ENCODE measurements around the gene RASGRP2. TPM values are rescaled to one million over a fixed set of nuclear protein-coding genes. Genes with fewer than 3 reads are reported as not detected.
A peak's percentile ranks its signal among the peaks of the same experiment; 100 is the strongest.

RASGRP2 gene
- total and polyA plus RNA-seq, 7 experiments from 2014 or later, result 197 to 697 (median 577) TPM

DNA sequence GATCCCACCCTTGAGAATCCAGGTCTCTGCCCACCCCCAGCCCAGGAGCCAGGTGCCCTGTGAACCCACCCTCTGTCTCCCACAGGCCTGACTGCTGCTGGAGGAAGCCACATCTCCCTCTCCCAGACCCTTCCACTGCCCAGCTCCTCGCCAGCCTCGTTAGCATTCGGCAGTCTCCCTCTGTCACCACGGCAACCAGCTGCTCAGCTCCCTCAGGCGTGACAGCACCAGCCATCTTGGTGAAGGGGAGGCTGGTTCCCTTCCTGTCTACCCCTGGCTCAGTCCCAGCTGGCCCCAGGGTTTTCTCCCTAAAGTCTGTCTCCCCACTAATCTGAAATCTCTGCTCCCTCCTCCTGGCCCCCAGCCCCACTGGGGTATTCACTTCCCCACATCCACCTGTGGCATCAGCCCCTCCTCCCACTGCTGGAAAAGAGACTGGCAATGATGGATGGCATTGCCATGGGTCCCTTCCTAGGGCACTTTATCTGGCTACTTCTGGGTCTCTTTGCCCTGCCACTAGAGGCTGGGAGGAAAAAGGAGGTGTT lies 49.0 kb downstream of the RASGRP2 start:
- Mint-ChIP-seq H3K27ac (peak overlapping the region in 1 of 9 donors; percentile 70), H3K4me3 (no peak overlapping the region), H3K9me3 (peaks cover 0 to 1% (median 0%) of the 10 kb centered on the region in 11 donors), H3K27me3 (peaks cover 16 to 55% (median 34%) of the 10 kb centered on the region in 5 donors), H3K36me3 (no peaks in the 10 kb centered on the region), H3K4me1 (peaks cover 5 to 13% (median 10%) of the 10 kb centered on the region in 7 donors)
- ChIA-PET CTCF (interaction anchor here (1.3 kb wide), 1 partner anchor 48 kb away, joined by 3 read pairs; no protein-coding TSS in a partner anchor), POLR2A (no interaction called here)
- Histone ChIP-seq H3K27me3 (ENCODE audit: control insufficient read depth in 2 of 2, insufficient read depth in 2 of 2, low read length in 2 of 2) (peaks cover 2 to 6% of the 10 kb centered on the region in 2 donors), H3K4me1 (ENCODE audit: control insufficient read depth in 2 of 2, insufficient read depth in 2 of 2, low read length in 2 of 2) (no peaks in the 10 kb centered on the region), H3K9me3 (ENCODE audit: control insufficient read depth in 2 of 3, low read length in 3 of 3) (no peaks in the 10 kb centered on the region), H3K27ac (ENCODE audit: low read depth, low read length) (no peak overlapping the region), H3K36me3 (ENCODE audit: control insufficient read depth in 2 of 3, insufficient read depth in 3 of 3, low read length in 3 of 3) (no peaks in the 10 kb centered on the region), H3K4me3 (ENCODE audit: low read length) (no peak overlapping the region)
- DNase-seq (no peak), ATAC-seq (no peak)
- intact Hi-C loops (cut with micrococcal nuclease), result no loop called here

DNA sequence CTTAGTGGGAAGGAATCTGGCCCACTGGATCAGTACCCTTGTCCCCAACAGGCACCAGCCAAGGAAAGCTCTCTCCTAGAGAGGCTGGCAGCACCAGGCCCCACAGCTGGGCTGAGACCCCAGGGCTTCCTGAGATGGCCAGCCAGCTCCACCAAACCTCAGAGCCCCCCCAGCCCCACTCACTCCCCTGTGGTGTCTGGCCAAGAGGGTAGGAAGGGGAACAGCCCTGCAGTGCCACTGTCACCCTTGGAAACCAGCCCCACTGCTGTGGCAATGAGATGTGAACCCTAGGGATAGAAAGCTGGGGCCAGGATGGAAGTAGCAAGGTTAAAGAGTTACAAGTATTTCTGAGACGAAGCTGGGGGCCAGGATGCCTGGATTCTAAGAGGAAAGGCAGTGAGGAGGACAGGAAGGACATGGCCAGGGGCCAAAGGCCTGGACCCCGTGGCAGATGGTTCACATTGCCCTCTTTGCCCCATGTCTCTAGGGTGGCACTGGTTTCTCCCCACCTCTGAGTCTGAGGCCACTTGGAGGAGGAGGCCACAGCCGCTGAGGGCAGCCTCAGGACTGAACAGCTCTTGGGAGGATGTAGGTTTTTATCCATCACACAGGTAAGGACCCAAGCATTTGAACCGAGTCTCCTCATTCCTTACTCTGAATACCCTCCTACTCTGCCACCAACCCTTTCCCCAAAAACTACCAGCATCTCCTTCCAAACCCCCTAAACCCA lies 49.8 kb downstream of the RASGRP2 start:
- ChIA-PET POLR2A (interaction anchor here (0.9 kb wide), 1 partner anchor 151 kb away, joined by 3 read pairs; no protein-coding TSS in a partner anchor), CTCF (interaction anchor here (1.2 to 1.3 kb wide), 2 partner anchors 9 to 49 kb away, joined by 3 read pairs; no protein-coding TSS in a partner anchor)
- H3K9me3 Mint-ChIP-seq, result peaks cover 0 to 1% (median 0%) of the 10 kb centered on the region in 11 donors
- DNase-seq, result no peak
- ATAC-seq, result no peak
- Histone ChIP-seq H3K4me1 (ENCODE audit: control insufficient read depth in 2 of 2, insufficient read depth in 2 of 2, low read length in 2 of 2) (no peaks in the 10 kb centered on the region), H3K36me3 (ENCODE audit: control insufficient read depth in 2 of 3, insufficient read depth in 3 of 3, low read length in 3 of 3) (no peaks in the 10 kb centered on the region), H3K4me3 (ENCODE audit: low read length) (no peak overlapping the region), H3K27me3 (ENCODE audit: control insufficient read depth in 2 of 2, insufficient read depth in 2 of 2, low read length in 2 of 2) (peaks cover 2 to 6% of the 10 kb centered on the region in 2 donors), H3K9me3 (ENCODE audit: control insufficient read depth in 2 of 3, low read length in 3 of 3) (no peaks in the 10 kb centered on the region), H3K27ac (ENCODE audit: low read depth, low read length) (no peak overlapping the region)
- peaks cover 16 to 55% (median 34%) of the 10 kb centered on the region in 5 donors for H3K27me3 Mint-ChIP-seq
- no peaks in the 10 kb centered on the region for H3K36me3 Mint-ChIP-seq
- peak overlapping the region in 1 of 9 donors; percentile 43 for H3K27ac Mint-ChIP-seq
- no peak overlapping the region for H3K4me3 Mint-ChIP-seq
- H3K4me1 Mint-ChIP-seq, result peaks cover 5 to 14% (median 10%) of the 10 kb centered on the region in 7 donors
- intact Hi-C loops (cut with micrococcal nuclease), result no loop called here

- peaks cover 9 to 25% (median 22%) of the 10 kb centered on the region in 7 donors for H3K4me1 Mint-ChIP-seq
- CTCF ChIA-PET, result interaction anchor here (0.5 to 0.7 kb wide), 2 partner anchors 32 to 470 kb away, joined by 3 read pairs; no protein-coding TSS in a partner anchor
- H3K9me3 ChIP-seq (ENCODE audit: control insufficient read depth in 2 of 3, low read length in 3 of 3), result no peaks in the 10 kb centered on the region
- POLR2A ChIA-PET, result interaction anchor here (0.6 to 0.9 kb wide), 2 partner anchors 10 to 152 kb away, joined by 3 read pairs; no protein-coding TSS in a partner anchor
- peaks cover 6 to 7% of the 10 kb centered on the region in 2 donors for H3K4me1 ChIP-seq (ENCODE audit: control insufficient read depth in 2 of 2, insufficient read depth in 2 of 2, low read length in 2 of 2)
- H3K36me3 Mint-ChIP-seq, result no peaks in the 10 kb centered on the region
- ATAC-seq (no peak), DNase-seq (no peak)
- peak overlapping the region in 4 of 9 donors; percentile 36 to 77 (median 57) for H3K27ac Mint-ChIP-seq
- peaks cover 2 to 6% of the 10 kb centered on the region in 2 donors for H3K27me3 ChIP-seq (ENCODE audit: control insufficient read depth in 2 of 2, insufficient read depth in 2 of 2, low read length in 2 of 2)
- intact Hi-C loops (cut with micrococcal nuclease), result no loop called here
- no peak overlapping the region for H3K27ac ChIP-seq (ENCODE audit: low read depth, low read length)
- peaks cover 16 to 57% (median 34%) of the 10 kb centered on the region in 5 donors for H3K27me3 Mint-ChIP-seq
- H3K4me3 Mint-ChIP-seq, result peak overlapping the region in 9 of 10 donors; percentile 15 to 75 (median 58)
- H3K36me3 ChIP-seq (ENCODE audit: control insufficient read depth in 2 of 3, insufficient read depth in 3 of 3, low read length in 3 of 3), result no peaks in the 10 kb centered on the region
- H3K4me3 ChIP-seq (ENCODE audit: low read length), result no peak overlapping the region
- H3K9me3 Mint-ChIP-seq, result peaks cover 0 to 1% (median 0%) of the 10 kb centered on the region in 11 donors
These were observed 51.1 kb downstream of the RASGRP2 start for GRCh38 chr11:64692764-64693331.

GRCh38 chr11:64691543-64691942 lies 52.4 kb downstream of the RASGRP2 start:
- Mint-ChIP-seq H3K4me3 (no peak overlapping the region), H3K27me3 (peaks cover 16 to 53% (median 32%) of the 10 kb centered on the region in 5 donors), H3K27ac (no peak overlapping the region), H3K36me3 (no peaks in the 10 kb centered on the region), H3K4me1 (peaks cover 9 to 29% (median 23%) of the 10 kb centered on the region in 7 donors), H3K9me3 (peaks cover 0 to 1% (median 0%) of the 10 kb centered on the region in 11 donors)
- no peak overlapping the region for H3K4me3 ChIP-seq (ENCODE audit: low read length)
- no peaks in the 10 kb centered on the region for H3K9me3 ChIP-seq (ENCODE audit: control insufficient read depth in 2 of 3, low read length in 3 of 3)
- H3K36me3 ChIP-seq (ENCODE audit: control insufficient read depth in 2 of 3, insufficient read depth in 3 of 3, low read length in 3 of 3), result no peaks in the 10 kb centered on the region
- peaks cover 2 to 6% of the 10 kb centered on the region in 2 donors for H3K27me3 ChIP-seq (ENCODE audit: control insufficient read depth in 2 of 2, insufficient read depth in 2 of 2, low read length in 2 of 2)
- no peak overlapping the region for H3K27ac ChIP-seq (ENCODE audit: low read depth, low read length)
- intact Hi-C loops (cut with micrococcal nuclease), result no loop called here
- ChIA-PET POLR2A (no interaction called here), CTCF (interaction anchor here (0.9 to 1.0 kb wide), 2 partner anchors 42 to 77 kb away, joined by 3 read pairs; no protein-coding TSS in a partner anchor)
- no peak for ATAC-seq
- no peak for DNase-seq
- H3K4me1 ChIP-seq (ENCODE audit: control insufficient read depth in 2 of 2, insufficient read depth in 2 of 2, low read length in 2 of 2), result peaks cover 6 to 7% of the 10 kb centered on the region in 2 donors

DNA sequence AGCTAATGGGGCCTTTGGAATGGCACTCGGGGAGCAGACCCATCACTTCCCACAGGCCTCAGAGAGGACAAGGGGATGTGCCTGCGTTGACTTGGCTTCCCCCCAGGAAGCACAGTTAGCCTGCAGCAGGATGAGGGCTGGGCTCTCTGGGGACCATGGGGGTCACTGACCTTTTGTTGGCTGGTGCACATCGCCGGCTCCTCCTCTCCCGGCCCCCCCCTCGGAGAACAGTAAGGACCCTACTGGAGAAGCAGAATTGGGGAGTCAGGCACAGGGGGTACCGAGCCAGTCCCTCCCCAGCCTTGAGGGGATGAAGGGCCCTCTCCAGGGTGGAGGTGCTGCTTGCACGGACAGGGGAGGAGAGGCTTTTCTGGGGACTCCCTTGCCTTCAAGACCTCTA lies 53.7 kb downstream of the RASGRP2 start:
- H3K9me3 ChIP-seq (ENCODE audit: control insufficient read depth in 2 of 3, low read length in 3 of 3), result no peaks in the 10 kb centered on the region
- H3K4me1 ChIP-seq (ENCODE audit: control insufficient read depth in 2 of 2, insufficient read depth in 2 of 2, low read length in 2 of 2), result peaks cover 6 to 7% of the 10 kb centered on the region in 2 donors
- H3K27ac ChIP-seq (ENCODE audit: low read depth, low read length), result no peak overlapping the region
- no peaks in the 10 kb centered on the region for H3K36me3 ChIP-seq (ENCODE audit: control insufficient read depth in 2 of 3, insufficient read depth in 3 of 3, low read length in 3 of 3)
- H3K27me3 Mint-ChIP-seq, result peaks cover 16 to 47% (median 27%) of the 10 kb centered on the region in 5 donors
- ChIA-PET CTCF (no interaction called here), POLR2A (no interaction called here)
- peaks cover 2 to 6% of the 10 kb centered on the region in 2 donors for H3K27me3 ChIP-seq (ENCODE audit: control insufficient read depth in 2 of 2, insufficient read depth in 2 of 2, low read length in 2 of 2)
- H3K9me3 Mint-ChIP-seq, result peaks cover 0 to 1% (median 0%) of the 10 kb centered on the region in 11 donors
- H3K4me1 Mint-ChIP-seq, result peaks cover 9 to 29% (median 23%) of the 10 kb centered on the region in 7 donors
- DNase-seq (no peak), ATAC-seq (no peak)
- no peaks in the 10 kb centered on the region for H3K36me3 Mint-ChIP-seq
- intact Hi-C loops (cut with micrococcal nuclease), result no loop called here
- no peak overlapping the region for H3K4me3 Mint-ChIP-seq
- no peak overlapping the region for H3K27ac Mint-ChIP-seq
- no peak overlapping the region for H3K4me3 ChIP-seq (ENCODE audit: low read length)

DNA sequence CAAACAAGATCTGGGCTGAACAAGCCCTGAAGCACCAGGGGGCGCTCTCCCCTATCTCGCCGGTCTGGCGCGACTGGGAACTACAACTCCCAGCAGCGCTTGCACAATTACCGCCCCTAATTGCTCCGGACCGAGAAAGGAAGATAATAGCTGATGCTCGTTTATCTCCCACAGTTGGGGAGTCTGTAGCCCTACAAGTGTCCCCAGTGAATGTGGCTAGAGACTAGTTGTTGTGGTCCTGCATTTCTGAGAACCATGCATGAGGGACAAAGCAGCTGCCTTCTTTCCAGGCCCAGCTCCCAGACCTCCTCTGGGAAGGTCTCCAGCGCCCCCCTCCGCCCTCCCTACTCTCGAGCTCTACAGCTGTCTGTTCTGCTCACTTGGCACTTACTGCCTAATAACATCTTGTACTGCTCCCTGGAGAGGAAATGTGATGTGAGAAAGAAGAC lies 55.4 kb downstream of the RASGRP2 start:
- POLR2A ChIA-PET, result interaction anchor here (0.7 to 1.8 kb wide), 9 partner anchors 14 to 90 kb away, joined by 3 to 9 read pairs (median 3); partner anchors contain the start of gene RASGRP2
- intact Hi-C loops (cut with micrococcal nuclease), result loop anchor here (1.0 to 5.0 kb wide), 5 partner anchors 35 to 493 kb away; partner anchors contain the start of genes NRXN2 (in 2 of the 2), ARL2 (in 1 of the 2), CAPN1 (in 1 of the 2) and CDC42BPG (in 1 of the 2)
- peak overlapping the region; percentile 30 to 76 (median 58) for H3K4me3 Mint-ChIP-seq
- peak; percentile 99 for ATAC-seq
- H3K9me3 Mint-ChIP-seq, result peaks cover 0 to 1% (median 0%) of the 10 kb centered on the region in 11 donors
- H3K27ac Mint-ChIP-seq, result peak overlapping the region in 5 of 9 donors; percentile 13 to 80 (median 25)
- H3K4me3 ChIP-seq (ENCODE audit: low read length), result peak overlapping the region; percentile 53
- H3K27ac ChIP-seq (ENCODE audit: low read depth, low read length), result no peak overlapping the region
- peaks cover 6 to 7% of the 10 kb centered on the region in 2 donors for H3K4me1 ChIP-seq (ENCODE audit: control insufficient read depth in 2 of 2, insufficient read depth in 2 of 2, low read length in 2 of 2)
- H3K27me3 Mint-ChIP-seq, result peaks cover 16 to 40% (median 18%) of the 10 kb centered on the region in 5 donors
- no peaks in the 10 kb centered on the region for H3K9me3 ChIP-seq (ENCODE audit: control insufficient read depth in 2 of 3, low read length in 3 of 3)
- no peaks in the 10 kb centered on the region for H3K36me3 ChIP-seq (ENCODE audit: control insufficient read depth in 2 of 3, insufficient read depth in 3 of 3, low read length in 3 of 3)
- H3K27me3 ChIP-seq (ENCODE audit: control insufficient read depth in 2 of 2, insufficient read depth in 2 of 2, low read length in 2 of 2), result peaks cover under 1 to 2% of the 10 kb centered on the region in 2 donors
- CTCF ChIA-PET, result interaction anchor here (0.6 to 2.2 kb wide), 18 partner anchors 8 to 472 kb away, joined by 3 to 11 read pairs (median 4); partner anchors contain the start of genes CDC42BPG and PPP2R5B
- H3K36me3 Mint-ChIP-seq, result no peaks in the 10 kb centered on the region
- peaks cover 9 to 29% (median 23%) of the 10 kb centered on the region in 7 donors for H3K4me1 Mint-ChIP-seq
- peak; percentile 76 to 91 (median 86) for DNase-seq
